NCI-H2196 treated with DMSO at 0.1 percent for 48 hours (cell line): ENCODE measurements around the gene CT45A9.
"Not testable (repeated sequence)": the region's sequence is repeated elsewhere in the genome, so short reads cannot be mapped to it uniquely, and the experiment has no call there.

ENCODE experiments used
- DNase-seq: peaks from one replicate; lab custom pipeline; 2025; ENCODE audit not compliant: unreplicated experiment; lab: John Stamatoyannopoulos, UW

The CT45A9 gene

GRCh38 chrX:135871712-135872111 lies at the start of gene CT45A9:
Gene CT45A9, minus strand, starts transcription at chrX:135871812. Its CDS starts 3,751 bp downstream, at chrX:135868061.
- DNase-seq: not testable (repeated sequence)

GRCh38 chrX:135920516-135920915 lies 48.9 kb upstream of the CT45A9 start:
- DNase-seq: not testable (repeated sequence)

- DNase-seq: no peak
Observed at GRCh38 chrX:135914404-135914803, 42.8 kb upstream of the CT45A9 start.

GRCh38 chrX:135910251-135910650 lies 38.6 kb upstream of the CT45A9 start:
- no peak for DNase-seq

- DNase-seq: no peak
Observed at GRCh38 chrX:135893294-135893817, 21.7 kb upstream of the CT45A9 start, which contains the start of the genes CT45A10 and SAGE1. Gene CT45A10, minus strand, starts transcription at chrX:135893444. Its CDS starts 8,100 bp downstream, at chrX:135885344. Gene SAGE1, plus strand, starts transcription at chrX:135893716. Its CDS starts 2,527 bp downstream, at chrX:135896243.

- no peak for DNase-seq
Observed at GRCh38 chrX:135892781-135893180, 21.2 kb upstream of the CT45A9 start.

- no peak for DNase-seq
Observed at GRCh38 chrX:135890087-135890585, 18.5 kb upstream of the CT45A9 start.

GRCh38 chrX:135888976-135889375 lies 17.4 kb upstream of the CT45A9 start:
- DNase-seq: not testable (repeated sequence)

- not testable (repeated sequence) for DNase-seq
Observed at GRCh38 chrX:135888230-135888629, 16.6 kb upstream of the CT45A9 start.

GRCh38 chrX:135882741-135883140 lies 11.1 kb upstream of the CT45A9 start:
- not testable (repeated sequence) for DNase-seq

GRCh38 chrX:135854438-135854837 lies 17.2 kb downstream of the CT45A9 start, which contains the start of gene CT45A8:
Gene CT45A8, minus strand, starts transcription at chrX:135854538. Its CDS starts 3,755 bp downstream, at chrX:135850783.
- DNase-seq: not testable (repeated sequence)

GRCh38 chrX:135837180-135837579 lies 34.4 kb downstream of the CT45A9 start, which contains the start of gene CT45A7:
Gene CT45A7, minus strand, starts transcription at chrX:135837280. Its CDS starts 3,747 bp downstream, at chrX:135833533.
- DNase-seq: not testable (repeated sequence)

GRCh38 chrX:135819912-135820311 lies 51.7 kb downstream of the CT45A9 start, which contains the start of gene CT45A2:
Gene CT45A2, minus strand, starts transcription at chrX:135820012. Its CDS starts 3,747 bp downstream, at chrX:135816265.
- not testable (repeated sequence) for DNase-seq
